Naive thymus-derived CD8-positive, alpha-beta T cell (primary cell): ENCODE data around the gene IFI6. TPM values are rescaled to one million over a fixed set of nuclear protein-coding genes. Genes with fewer than 3 reads are reported as not detected.

Experiments used
- ATAC-seq, 2 donors: fragments of 150-1000 bp; cut with Tn5 transposase in 1 of 2; sonication (Bioruptor Pico), chemical (Tn5 transposase) in 1 of 2; 1 replicate in 1 of 2; 2 replicates in 1 of 2; pipeline ENCODE4 v1.10.0; 2021; ENCODE audit warnings: mild to moderate bottlenecking in 2 of 2, moderate library complexity in 2 of 2
- POLR2A ChIA-PET: fragments of 350-600 bp; sonication (Branson Sonifier 250); formaldehyde crosslinking; loops from one replicate; lab custom pipeline; 2021; ENCODE audit warnings: antibody characterized with exemption; lab: Charles Lee
- DNase-seq, 10 donors: peaks; one replicate each; pipeline versions ENCODE4 v3.0.0 to v3.0.0-alpha.2; 2020 to 2022
- H3K27ac Mint-ChIP-seq, 10 donors: one replicate each; pipeline ENCODE4 v1.8.0; 2020 to 2022; ENCODE audit warnings: mild to moderate bottlenecking in 10 of 10, mixed read lengths in 10 of 10, moderate library complexity in 4 of 10, inconsistent platforms in 1 of 10
- H3K27me3 Mint-ChIP-seq, 5 donors: one replicate each; pipeline ENCODE4 v1.8.0; 2021 to 2022; ENCODE audit warnings: mixed read lengths in 5 of 5
- H3K36me3 Mint-ChIP-seq, 3 donors: one replicate each; pipeline ENCODE4 v1.8.0; 2020 to 2022; ENCODE audit warnings: mixed read lengths in 3 of 3, mild to moderate bottlenecking in 2 of 3, inconsistent platforms in 1 of 3
- H3K4me1 Mint-ChIP-seq, 4 donors: one replicate each; pipeline ENCODE4 v1.8.0; 2021 to 2022; ENCODE audit warnings: mixed read lengths in 4 of 4
- H3K4me3 Mint-ChIP-seq, 10 donors: one replicate each; pipeline ENCODE4 v1.8.0; 2020 to 2022; ENCODE audit warnings: mild to moderate bottlenecking in 10 of 10, mixed read lengths in 10 of 10, moderate library complexity in 6 of 10, inconsistent platforms in 1 of 10
- H3K9me3 Mint-ChIP-seq, 9 donors: one replicate each; pipeline ENCODE4 v1.8.0; 2020 to 2022; ENCODE audit warnings: mixed read lengths in 9 of 9, mild to moderate bottlenecking in 3 of 9, inconsistent platforms in 1 of 9, moderate library complexity in 1 of 9
- polyA plus RNA-seq, 3 donors: library from polyadenylated mRNA; unstranded; fragments of 300-500 nt; fragmentation: Illumina TruSeq; gene quantifications; one replicate each; pipeline ENCODE4 v1.2.3, GENCODE V29; 2021
- total RNA-seq, 8 experiments: library from RNA in 2 of 8; stranded (reverse) in 2 of 8; gene quantifications; one replicate each; pipeline ENCODE4 v1.2.3 and lab custom pipeline; 2021 to 2026

IFI6 gene
- total and polyA plus RNA-seq, 5 experiments from 2014 or later, result 23.3 to 171 (median 145) TPM

DNA sequence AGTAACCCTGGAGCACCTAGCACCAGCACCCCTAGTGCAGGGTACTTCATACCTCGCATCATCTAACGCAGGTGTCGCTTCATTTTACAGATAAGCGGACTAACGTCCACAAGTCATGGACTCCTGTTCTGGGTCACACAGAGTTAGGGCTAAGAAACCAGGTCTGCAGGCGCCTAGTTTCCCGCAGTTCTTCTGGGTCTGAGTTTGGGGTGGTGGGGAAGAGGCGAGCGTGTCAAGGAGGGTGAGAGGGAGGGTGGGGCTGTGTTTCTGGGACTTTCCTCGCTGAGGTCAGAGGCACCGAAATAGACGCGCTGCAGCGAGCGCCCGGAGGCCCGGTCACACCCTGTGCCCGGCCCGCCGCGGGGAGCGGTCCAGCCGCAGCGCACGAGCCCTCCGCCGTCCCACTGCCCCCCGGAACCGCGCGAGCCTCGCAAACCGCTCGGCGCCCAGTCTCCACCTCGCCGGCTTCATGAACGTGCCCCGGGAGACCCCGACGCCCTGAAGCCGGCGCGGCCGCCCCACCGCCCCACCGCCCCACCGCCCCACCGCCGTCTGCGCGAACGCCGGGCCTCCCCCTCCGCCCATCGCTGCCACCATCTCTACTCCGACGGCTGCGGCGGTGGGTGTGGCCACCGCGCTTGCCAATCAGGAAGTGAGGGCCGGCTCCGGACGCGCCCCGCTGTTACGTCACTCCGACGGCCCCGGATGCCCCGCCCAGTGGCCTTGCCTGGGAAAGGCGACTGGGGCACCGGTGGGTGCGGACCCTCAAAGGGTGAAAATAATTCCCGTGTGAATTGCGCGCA lies 12.3 kb downstream of the IFI6 start:
- peak; percentile 70 to 74 for ATAC-seq
- Mint-ChIP-seq H3K36me3 (peaks cover 0 to 3% (median 0%) of the 10 kb centered on the region in 3 donors), H3K4me3 (peak overlapping the region; percentile 78 to 98 (median 92)), H3K27ac (peak overlapping the region; percentile 95 to 100 (median 98)), H3K27me3 (no peaks in the 10 kb centered on the region), H3K4me1 (peaks cover 42 to 64% (median 49%) of the 10 kb centered on the region in 4 donors), H3K9me3 (no peaks in the 10 kb centered on the region)
- POLR2A ChIA-PET, result interaction anchor here (0.8 to 8.4 kb wide), 11 partner anchors 9 to 360 kb away, joined by 3 to 263 read pairs (median 3); partner anchors contain the start of genes AHDC1, FAM76A and WASF2
- DNase-seq, result peak; percentile 75 to 92 (median 80)

DNA sequence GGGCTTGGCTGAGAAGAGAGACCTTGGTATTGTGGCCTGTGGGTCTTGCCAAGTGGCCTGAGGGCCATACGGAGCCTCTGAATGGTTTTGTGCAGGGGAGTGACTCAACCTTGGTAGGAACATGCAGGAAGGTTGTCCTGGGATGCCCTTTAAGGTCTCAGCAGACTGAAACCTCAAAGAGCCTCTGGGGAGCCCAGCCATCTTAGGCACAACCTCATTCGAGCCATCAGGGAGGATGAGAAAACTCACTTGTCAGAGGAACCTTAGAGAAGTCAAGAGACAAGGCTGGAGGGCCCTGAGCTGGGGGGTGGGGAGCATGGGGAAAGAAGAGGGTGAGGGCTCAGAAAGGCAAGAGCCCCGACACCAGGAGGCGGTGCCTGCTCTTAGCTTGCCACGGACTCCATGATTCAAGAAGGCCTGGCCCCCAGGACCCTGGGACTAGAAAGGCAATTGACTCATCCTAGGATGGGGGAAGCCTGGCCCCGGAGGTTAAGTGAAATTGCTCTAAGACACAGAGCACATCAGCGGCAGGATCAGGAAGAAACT lies 13.0 kb downstream of the IFI6 start:
- peak in 1 of 2 donors; percentile 1 for ATAC-seq
- Mint-ChIP-seq H3K4me1 (peaks cover 42 to 61% (median 49%) of the 10 kb centered on the region in 4 donors), H3K27me3 (no peaks in the 10 kb centered on the region), H3K4me3 (peak overlapping the region; percentile 78 to 92 (median 89)), H3K36me3 (peaks cover 0 to 3% (median 0%) of the 10 kb centered on the region in 3 donors), H3K9me3 (no peaks in the 10 kb centered on the region), H3K27ac (peak overlapping the region; percentile 91 to 100 (median 98))
- DNase-seq, result peak in 1 of 10 donors; percentile 11
- POLR2A ChIA-PET, result interaction anchor here (0.8 to 8.4 kb wide), 5 partner anchors 10 to 359 kb away, joined by 3 to 263 read pairs (median 3); partner anchors contain the start of gene AHDC1

DNA sequence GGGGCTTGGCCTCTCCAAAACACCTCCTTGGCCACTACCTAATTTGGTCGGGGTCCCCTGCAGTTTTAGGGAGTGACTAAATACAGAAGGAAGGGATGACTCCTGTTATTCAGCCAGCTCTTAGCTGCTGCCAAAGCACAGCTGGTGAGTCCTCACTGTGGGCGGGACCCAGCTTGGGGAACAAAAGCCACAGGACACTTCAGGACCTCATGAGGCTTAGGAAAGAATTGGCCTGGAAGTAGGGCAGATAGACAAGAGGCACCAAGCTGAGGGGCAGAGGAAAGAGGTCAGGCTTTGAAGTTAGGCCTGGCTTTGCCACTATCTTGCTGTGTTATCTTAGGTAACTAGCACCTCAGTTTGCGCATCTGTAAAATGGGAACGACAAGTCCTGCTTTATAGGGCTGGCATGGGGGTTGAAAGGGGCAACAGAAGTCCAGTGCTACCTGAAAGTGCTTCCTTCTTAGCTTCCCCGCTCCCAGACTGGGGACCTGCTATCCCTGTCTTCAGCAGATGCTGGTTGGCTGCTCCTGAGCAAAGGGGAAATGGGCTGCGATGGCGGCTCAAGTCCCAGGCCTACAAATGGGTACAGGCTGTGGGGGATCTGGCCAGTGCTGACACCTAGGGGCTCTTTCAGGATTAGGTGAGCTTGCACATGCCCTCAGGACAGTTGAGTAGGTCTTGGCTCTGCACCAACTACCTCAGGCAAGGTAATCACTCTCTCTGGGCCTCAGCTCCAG lies 15.7 kb downstream of the IFI6 start:
- H3K27ac Mint-ChIP-seq, result peak overlapping the region in 4 of 10 donors; percentile 16 to 41 (median 30)

DNA sequence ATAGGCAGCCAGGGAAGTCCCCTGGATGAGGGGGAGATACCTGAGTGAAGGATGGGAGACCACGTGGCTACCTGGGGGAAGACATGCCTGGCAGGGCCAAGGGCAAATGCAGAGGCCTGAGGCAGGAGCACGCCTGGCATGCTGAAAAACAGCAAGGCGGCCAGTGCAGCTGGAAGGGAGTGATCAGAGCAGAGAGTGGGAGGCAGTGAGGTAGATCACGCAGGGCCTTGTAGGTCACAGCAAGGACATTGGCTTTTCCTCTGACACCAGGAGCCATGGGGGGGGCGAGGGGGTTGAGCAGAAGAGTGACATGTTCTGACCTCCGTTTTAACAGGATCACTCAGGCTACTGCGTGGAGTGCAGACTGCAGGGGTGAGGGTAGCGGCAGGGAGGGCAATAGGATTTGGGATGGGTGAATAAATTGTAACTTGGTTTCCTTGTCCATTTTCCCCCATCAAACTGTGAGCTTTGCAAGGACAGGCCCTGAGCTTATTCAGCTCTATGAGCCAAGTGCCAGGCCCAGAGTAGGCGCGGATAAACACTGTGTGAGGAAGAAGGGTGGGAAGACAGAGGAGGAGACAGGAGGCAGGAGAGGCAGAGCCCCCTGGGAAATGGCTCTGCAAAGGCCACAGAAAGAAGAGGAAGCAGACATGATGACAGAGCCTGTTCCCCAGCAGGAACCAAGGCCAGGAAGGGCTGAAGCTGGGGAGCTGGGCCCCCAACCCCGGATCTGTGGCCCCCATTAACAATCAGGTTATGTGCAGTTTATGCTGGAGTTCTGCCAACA lies 16.6 kb downstream of the IFI6 start:
- Mint-ChIP-seq H3K4me3 (peak overlapping the region in 1 of 10 donors; percentile 5), H3K27me3 (no peaks in the 10 kb centered on the region), H3K9me3 (no peaks in the 10 kb centered on the region), H3K27ac (peak overlapping the region in 6 of 10 donors; percentile 5 to 81 (median 58)), H3K4me1 (peaks cover 25 to 41% (median 30%) of the 10 kb centered on the region in 4 donors), H3K36me3 (no peaks in the 10 kb centered on the region)
- no peak for ATAC-seq
- POLR2A ChIA-PET, result interaction anchor here (0.7 to 8.4 kb wide), 2 partner anchors 11 to 44 kb away, joined by 3 to 263 read pairs; partner anchors contain the start of gene AHDC1
- DNase-seq, result no peak

More for the DNA sequence above, 15.7 kb downstream of the IFI6 start:
- ATAC-seq, result no peak
- H3K4me1 Mint-ChIP-seq, result peaks cover 27 to 41% (median 32%) of the 10 kb centered on the region in 4 donors
- POLR2A ChIA-PET, result interaction anchor here (0.6 to 8.4 kb wide), 3 partner anchors 16 to 920 kb away, joined by 4 to 263 read pairs (median 5); partner anchors contain the start of genes AHDC1 and IFI6
- no peaks in the 10 kb centered on the region for H3K36me3 Mint-ChIP-seq
- no peaks in the 10 kb centered on the region for H3K9me3 Mint-ChIP-seq
- H3K4me3 Mint-ChIP-seq, result peak overlapping the region in 1 of 10 donors; percentile 65
- no peaks in the 10 kb centered on the region for H3K27me3 Mint-ChIP-seq
- DNase-seq, result no peak

DNA sequence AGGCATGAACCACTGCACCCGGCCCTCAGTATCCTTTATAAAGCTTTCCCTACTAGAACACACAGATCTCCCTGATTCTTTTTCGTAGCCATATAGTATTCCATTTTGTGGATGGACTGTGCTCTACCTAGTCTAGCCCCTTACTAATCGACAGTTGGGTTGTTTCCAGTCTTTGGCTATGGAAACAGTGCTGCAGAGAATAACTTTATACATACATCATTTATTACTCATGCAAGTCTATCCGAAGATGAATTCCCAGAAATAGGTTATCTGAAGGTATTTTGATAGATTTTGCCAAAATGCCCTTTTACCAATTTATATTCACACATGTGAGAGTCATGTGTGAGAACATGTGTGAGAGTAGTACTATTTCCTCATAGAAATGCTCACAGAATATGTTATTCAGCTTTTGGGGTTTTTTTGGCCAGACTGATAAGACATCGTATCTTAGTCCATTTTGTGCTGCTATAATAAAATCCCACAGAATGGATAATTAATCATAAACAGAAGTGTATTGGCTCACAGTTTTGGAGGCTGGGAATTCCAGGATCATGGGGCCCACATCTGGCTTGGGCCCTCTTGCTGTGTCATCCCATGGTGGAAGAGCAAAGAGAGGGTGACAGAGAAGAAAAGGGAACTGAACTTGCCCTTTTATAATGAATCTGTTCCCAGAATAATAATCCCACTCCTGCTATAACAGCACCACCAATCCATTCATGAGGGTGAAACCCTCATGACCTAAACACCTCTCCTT lies 19.7 kb downstream of the IFI6 start:
- H3K9me3 Mint-ChIP-seq, result no peaks in the 10 kb centered on the region
- H3K4me3 Mint-ChIP-seq, result no peak overlapping the region
- H3K27ac Mint-ChIP-seq, result peak overlapping the region in 2 of 10 donors; percentile 12 to 54
- DNase-seq, result no peak
- H3K27me3 Mint-ChIP-seq, result no peaks in the 10 kb centered on the region
- peaks cover 12 to 27% (median 17%) of the 10 kb centered on the region in 4 donors for H3K4me1 Mint-ChIP-seq
- no peaks in the 10 kb centered on the region for H3K36me3 Mint-ChIP-seq
- ATAC-seq, result no peak
- POLR2A ChIA-PET, result interaction anchor here (1.7 kb wide), 1 partner anchor 11 kb away, joined by 4 read pairs; no protein-coding TSS in a partner anchor

DNA sequence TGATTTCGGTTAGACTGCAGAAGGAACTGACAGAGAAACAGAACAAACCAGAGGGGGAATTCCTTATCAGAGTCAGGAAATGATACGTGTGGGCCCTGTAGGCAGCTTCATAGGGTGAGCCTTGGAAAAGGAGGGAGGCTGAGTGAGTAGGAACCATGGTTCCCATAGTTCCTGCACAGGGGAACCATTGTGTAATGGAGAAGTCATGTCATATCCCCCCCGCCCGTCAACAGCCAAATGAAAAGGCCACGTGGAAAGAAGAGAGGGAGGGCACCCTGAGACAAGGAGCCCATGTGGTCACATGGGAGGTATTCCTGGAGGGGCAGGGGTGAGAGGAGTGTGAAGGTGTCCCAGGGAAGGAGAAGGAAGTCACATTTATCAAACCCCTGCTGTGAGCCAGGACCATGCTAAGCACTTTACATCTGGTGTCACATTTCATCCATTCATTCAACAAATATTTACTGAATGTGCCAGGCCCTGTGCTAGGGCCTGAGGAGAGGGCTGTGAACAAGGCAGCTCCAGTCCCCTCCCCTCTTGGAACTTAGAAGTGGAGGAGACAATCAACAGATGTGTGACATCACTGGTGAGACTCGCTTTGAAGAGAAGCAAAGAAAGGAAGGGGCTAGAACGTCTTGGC lies 21.3 kb downstream of the IFI6 start:
- H3K36me3 Mint-ChIP-seq, result no peaks in the 10 kb centered on the region
- H3K4me3 Mint-ChIP-seq, result no peak overlapping the region
- no peak for ATAC-seq
- POLR2A ChIA-PET, result interaction anchor here (0.8 to 2.0 kb wide), 3 partner anchors 10 to 34 kb away, joined by 3 to 14 read pairs (median 6); no protein-coding TSS in a partner anchor
- H3K27ac Mint-ChIP-seq, result peak overlapping the region in 9 of 10 donors; percentile 6 to 89 (median 72)
- peaks cover 16 to 35% (median 20%) of the 10 kb centered on the region in 4 donors for H3K4me1 Mint-ChIP-seq
- no peak for DNase-seq
- H3K27me3 Mint-ChIP-seq, result no peaks in the 10 kb centered on the region
- no peaks in the 10 kb centered on the region for H3K9me3 Mint-ChIP-seq

DNA sequence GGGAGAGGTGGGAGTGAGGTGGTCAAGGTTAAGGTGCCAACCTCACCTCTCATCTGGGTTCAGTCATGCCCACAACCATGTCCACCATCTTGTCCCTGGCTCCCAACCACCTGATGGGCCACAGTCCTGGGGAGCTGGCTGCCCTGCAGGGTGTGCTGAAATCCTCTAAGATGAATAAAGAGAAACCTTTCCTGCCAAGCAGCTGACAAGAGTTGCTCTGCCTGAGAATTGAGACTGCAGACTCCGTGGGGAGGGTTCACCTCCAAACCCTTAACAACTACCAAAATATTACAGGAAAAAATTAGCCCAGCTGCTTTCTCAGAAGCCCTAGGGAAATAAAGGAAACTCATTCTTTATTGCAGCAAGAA lies 21.8 kb downstream of the IFI6 start:
- Mint-ChIP-seq H3K27me3 (no peaks in the 10 kb centered on the region), H3K36me3 (no peaks in the 10 kb centered on the region), H3K27ac (peak overlapping the region in 4 of 10 donors; percentile 34 to 89 (median 72)), H3K9me3 (no peaks in the 10 kb centered on the region), H3K4me3 (no peak overlapping the region), H3K4me1 (peaks cover 13 to 35% (median 18%) of the 10 kb centered on the region in 4 donors)
- ATAC-seq (no peak), DNase-seq (no peak)
- POLR2A ChIA-PET, result interaction anchor here (0.8 to 2.0 kb wide), 4 partner anchors 10 to 36 kb away, joined by 3 to 14 read pairs (median 5); no protein-coding TSS in a partner anchor

DNA sequence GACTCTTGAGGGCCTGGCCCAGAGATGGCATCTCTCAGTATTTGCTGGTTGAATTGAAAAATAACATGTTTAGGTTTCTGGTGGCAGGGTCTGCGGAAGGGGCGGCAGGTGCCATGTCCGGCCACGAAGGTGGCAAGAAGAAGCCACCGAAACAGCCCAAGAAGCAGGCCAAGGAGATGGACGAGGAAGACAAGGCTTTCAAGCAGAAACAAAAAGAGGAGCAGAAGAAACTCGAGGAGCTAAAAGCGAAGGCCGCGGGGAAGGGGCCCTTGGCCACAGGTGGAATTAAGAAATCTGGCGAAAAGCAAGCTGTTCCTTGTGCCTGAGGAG lies 22.7 kb downstream of the IFI6 start:
- H3K4me3 Mint-ChIP-seq, result no peak overlapping the region
- H3K27ac Mint-ChIP-seq, result no peak overlapping the region
- no peaks in the 10 kb centered on the region for H3K27me3 Mint-ChIP-seq
- no peak for ATAC-seq
- no peaks in the 10 kb centered on the region for H3K9me3 Mint-ChIP-seq
- POLR2A ChIA-PET, result interaction anchor here (0.6 to 2.0 kb wide), 6 partner anchors 10 to 1004 kb away, joined by 3 to 14 read pairs (median 4); no protein-coding TSS in a partner anchor
- no peaks in the 10 kb centered on the region for H3K36me3 Mint-ChIP-seq
- no peak for DNase-seq
- H3K4me1 Mint-ChIP-seq, result peaks cover 14 to 36% (median 18%) of the 10 kb centered on the region in 4 donors

DNA sequence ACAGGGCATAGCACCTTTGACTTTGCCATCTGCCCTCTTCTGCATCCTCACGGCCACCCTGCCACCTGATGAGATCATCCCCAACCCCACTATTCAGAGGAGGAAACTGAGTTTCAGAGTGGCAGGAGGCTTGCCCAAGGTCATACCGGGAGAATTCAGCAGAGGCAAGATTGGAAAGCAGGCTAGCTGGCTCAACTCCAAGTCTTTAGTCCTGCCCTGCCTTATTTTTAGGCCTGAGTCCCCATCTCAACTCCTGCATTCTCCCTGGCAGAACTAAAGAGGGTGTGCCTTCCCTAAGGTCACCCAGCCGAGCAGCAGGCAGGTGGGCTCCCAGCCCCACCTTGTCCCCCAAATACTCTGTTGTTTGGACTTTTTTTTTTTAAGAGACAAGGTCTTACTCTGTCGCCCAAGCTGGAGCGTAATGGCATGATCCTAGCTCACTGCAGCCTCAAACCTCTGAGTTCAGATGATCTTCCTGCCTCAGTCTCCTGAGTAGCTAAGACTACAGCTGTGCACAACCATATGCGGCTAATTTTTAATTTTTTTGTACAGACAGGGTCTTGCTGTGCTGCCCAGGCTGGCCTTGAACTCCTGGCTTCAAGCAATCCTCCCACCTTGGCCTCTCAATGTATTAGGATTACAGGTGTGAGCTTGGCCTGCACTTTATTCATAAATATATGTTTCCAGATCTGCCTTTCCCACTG lies 23.2 kb downstream of the IFI6 start:
- no peaks in the 10 kb centered on the region for H3K36me3 Mint-ChIP-seq
- H3K4me1 Mint-ChIP-seq, result peaks cover 18 to 41% (median 23%) of the 10 kb centered on the region in 4 donors
- DNase-seq (no peak), ATAC-seq (no peak)
- H3K9me3 Mint-ChIP-seq, result no peaks in the 10 kb centered on the region
- POLR2A ChIA-PET, result interaction anchor here (0.6 to 1.6 kb wide), 6 partner anchors 9 to 1004 kb away, joined by 3 to 4 read pairs (median 4); no protein-coding TSS in a partner anchor
- H3K27ac Mint-ChIP-seq, result no peak overlapping the region
- no peaks in the 10 kb centered on the region for H3K27me3 Mint-ChIP-seq
- H3K4me3 Mint-ChIP-seq, result no peak overlapping the region

DNA sequence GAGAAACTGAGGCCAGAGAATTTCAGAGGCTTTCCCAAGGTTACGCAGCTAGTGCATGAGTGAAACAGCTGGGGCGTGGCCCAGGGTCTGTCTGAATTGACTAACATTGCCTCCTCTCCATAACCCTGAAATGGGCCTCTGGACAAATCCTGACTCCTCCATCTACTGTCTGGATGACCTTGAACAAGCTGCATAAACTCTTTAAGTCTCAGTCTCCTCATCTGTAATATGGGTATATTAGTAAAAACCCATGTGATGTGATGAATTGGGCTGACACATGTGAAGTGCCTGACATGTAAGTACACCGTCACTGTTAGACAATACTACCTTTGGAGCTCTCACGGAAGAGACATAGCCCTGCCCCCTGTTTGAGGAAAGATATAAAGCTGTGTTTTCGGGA lies 24.7 kb downstream of the IFI6 start:
- POLR2A ChIA-PET, result interaction anchor here (0.7 to 5.0 kb wide), 2 partner anchors 14 to 96 kb away, joined by 4 to 65 read pairs; no protein-coding TSS in a partner anchor
- no peaks in the 10 kb centered on the region for H3K27me3 Mint-ChIP-seq
- DNase-seq (no peak), ATAC-seq (no peak)
- H3K9me3 Mint-ChIP-seq, result no peaks in the 10 kb centered on the region
- no peak overlapping the region for H3K4me3 Mint-ChIP-seq
- peaks cover 21 to 47% (median 29%) of the 10 kb centered on the region in 4 donors for H3K4me1 Mint-ChIP-seq
- peak overlapping the region in 4 of 10 donors; percentile 2 to 40 (median 21) for H3K27ac Mint-ChIP-seq
- H3K36me3 Mint-ChIP-seq, result no peaks in the 10 kb centered on the region
